Ascending aorta (tissue), 2 donors: ENCODE data around the gene MAPK8IP3. TPM values are rescaled to one million over a fixed set of nuclear protein-coding genes. Genes with fewer than 3 reads are reported as not detected.

Experiments used
- DNase-seq, 2 donors: peaks; one replicate each; pipeline ENCODE4 v3.0.0-alpha.2; 2019; ENCODE audit warnings: low spot score in 2 of 2
- H3K27ac ChIP-seq, 2 donors: fragments of 200-600 bp; sonication (generic); one replicate each; pipeline ENCODE4 v1.5.1; 2016 to 2017; ENCODE audit warnings: mild to moderate bottlenecking in 1 of 2
- H3K27me3 ChIP-seq: fragments of 200-600 bp; sonication (generic); one replicate; pipeline ENCODE4 v1.5.1; 2017
- H3K36me3 ChIP-seq, 2 donors: fragments of 200-600 bp; sonication (generic); one replicate each; pipeline ENCODE4 v1.5.1; 2016
- H3K4me1 ChIP-seq, 2 donors: fragments of 200-600 bp; sonication (generic); one replicate each; pipeline ENCODE4 v1.5.1; 2016 to 2017; ENCODE audit warnings: mild to moderate bottlenecking in 1 of 2
- H3K4me3 ChIP-seq, 2 donors: fragments of 200-600 bp; sonication (generic); one replicate each; pipeline ENCODE4 v1.5.1; 2016 to 2017; ENCODE audit warnings: mild to moderate bottlenecking in 1 of 2
- H3K9me3 ChIP-seq, 2 donors: fragments of 200-600 bp; sonication (generic); one replicate each; pipeline ENCODE4 v1.5.1; 2016
- intact Hi-C: fragments of 100-400 bp; cut with DNase I; formaldehyde crosslinking; loops from one replicate; pipeline ENCODE4 v1.15.1; 2023
- total RNA-seq: library from RNA; depleted of rRNA; stranded (reverse); fragments of >200 nt; gene quantifications from one replicate; pipeline ENCODE4 v1.1.0, GENCODE V29; 2016
- TF ChIP-seq, protein P1 (sequence below), 3 experiments: fragments of 200-600 bp in 2 of 3; fragments of 450-650 bp in 1 of 3; sonication (generic) in 2 of 3; IDR thresholded peaks; one replicate each; pipeline ENCODE4 v1.5.1; 2016 to 2019; ENCODE audit warnings: antibody characterized with exemption in 3 of 3, mild to moderate bottlenecking in 1 of 3, moderate library complexity in 1 of 3

The MAPK8IP3 gene
- total RNA-seq, 1 donor from 2014 or later = 57.4 TPM

DNA sequence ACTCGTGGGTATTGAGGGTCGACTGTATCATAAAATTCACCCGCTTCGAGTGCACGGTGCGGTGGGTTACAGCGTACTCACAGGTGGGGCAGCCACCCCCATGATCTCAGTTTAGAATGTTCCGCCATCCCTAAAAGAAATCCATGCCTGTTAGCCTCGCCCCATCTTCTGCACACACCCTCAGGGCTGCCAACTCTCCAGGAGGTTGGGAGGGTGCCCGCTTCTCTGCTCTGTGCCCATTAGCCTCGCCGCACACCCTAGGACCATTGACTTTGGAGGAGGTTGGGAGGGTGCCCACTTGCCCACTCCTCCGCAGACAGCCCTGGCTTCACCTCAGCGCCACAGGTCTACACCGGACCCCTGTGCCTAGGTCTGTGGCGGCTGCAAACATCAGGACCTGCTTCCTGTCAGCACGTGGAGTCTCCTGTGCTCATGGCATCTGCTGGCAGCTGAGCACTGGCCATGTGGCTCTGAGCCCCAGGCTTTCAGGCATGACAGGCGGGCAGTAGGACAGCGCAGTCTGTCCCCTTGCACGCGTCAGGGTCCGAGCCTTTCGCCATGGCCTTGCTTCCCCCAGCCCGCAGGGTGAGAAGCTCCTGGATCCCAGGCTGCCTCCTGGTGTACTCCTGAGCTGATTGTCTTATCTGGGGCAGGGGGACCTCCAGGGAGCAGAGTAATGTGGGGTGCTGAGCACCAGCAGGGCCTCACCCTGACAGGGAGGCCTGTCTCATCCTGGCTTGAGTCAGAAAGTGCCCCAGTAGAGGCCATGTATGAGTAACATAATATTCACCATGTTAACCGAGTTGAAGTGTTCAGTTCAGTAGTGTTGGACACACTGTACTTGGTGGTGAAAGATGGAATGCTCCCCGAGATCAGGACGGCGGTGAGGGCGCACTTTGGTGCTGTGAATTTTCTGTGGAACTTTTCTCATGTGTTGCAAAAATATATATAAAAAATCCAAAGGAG lies 43.4 kb downstream of the MAPK8IP3 start:
- intact Hi-C loops = no loop called here
- Histone ChIP-seq H3K27ac (no peak overlapping the region), H3K4me1 (no peaks in the 10 kb centered on the region), H3K9me3 (no peaks in the 10 kb centered on the region), H3K36me3 (peaks cover 74 to 87% of the 10 kb centered on the region in 2 donors), H3K4me3 (no peak overlapping the region), H3K27me3 (no peaks in the 10 kb centered on the region)
- TF ChIP-seq, protein P1, sequence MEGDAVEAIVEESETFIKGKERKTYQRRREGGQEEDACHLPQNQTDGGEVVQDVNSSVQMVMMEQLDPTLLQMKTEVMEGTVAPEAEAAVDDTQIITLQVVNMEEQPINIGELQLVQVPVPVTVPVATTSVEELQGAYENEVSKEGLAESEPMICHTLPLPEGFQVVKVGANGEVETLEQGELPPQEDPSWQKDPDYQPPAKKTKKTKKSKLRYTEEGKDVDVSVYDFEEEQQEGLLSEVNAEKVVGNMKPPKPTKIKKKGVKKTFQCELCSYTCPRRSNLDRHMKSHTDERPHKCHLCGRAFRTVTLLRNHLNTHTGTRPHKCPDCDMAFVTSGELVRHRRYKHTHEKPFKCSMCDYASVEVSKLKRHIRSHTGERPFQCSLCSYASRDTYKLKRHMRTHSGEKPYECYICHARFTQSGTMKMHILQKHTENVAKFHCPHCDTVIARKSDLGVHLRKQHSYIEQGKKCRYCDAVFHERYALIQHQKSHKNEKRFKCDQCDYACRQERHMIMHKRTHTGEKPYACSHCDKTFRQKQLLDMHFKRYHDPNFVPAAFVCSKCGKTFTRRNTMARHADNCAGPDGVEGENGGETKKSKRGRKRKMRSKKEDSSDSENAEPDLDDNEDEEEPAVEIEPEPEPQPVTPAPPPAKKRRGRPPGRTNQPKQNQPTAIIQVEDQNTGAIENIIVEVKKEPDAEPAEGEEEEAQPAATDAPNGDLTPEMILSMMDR (IDR thresholded peaks at IDR 0.05) = no peak
- no peak for DNase-seq

DNA sequence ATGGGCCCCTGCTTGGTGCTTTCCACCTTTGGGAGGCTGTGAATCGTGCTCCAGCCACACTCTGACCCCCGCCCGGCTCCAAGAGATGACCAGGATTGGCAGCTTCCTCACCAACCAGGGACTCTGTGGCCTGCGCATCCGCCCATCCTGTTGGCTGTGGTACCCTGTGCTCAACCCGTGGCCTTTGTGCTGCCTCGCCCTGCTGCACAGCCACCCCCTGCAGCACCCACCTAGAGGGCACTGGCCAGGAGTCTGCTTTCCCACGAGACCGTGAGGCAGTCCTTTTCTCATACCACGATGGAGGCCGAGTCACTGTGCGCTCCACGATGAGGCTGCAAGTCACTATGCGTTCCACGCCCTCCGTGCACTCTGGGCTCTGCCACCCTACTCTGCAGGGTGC lies 46.0 kb downstream of the MAPK8IP3 start:
- intact Hi-C loops = no loop called here
- peaks cover 63 to 77% of the 10 kb centered on the region in 2 donors for H3K36me3 ChIP-seq
- no peak overlapping the region for H3K27ac ChIP-seq
- TF ChIP-seq, protein P1 (IDR thresholded peaks at IDR 0.05) = no peak
- H3K27me3 ChIP-seq = no peaks in the 10 kb centered on the region
- H3K9me3 ChIP-seq = no peaks in the 10 kb centered on the region
- no peaks in the 10 kb centered on the region for H3K4me1 ChIP-seq
- DNase-seq = no peak
- H3K4me3 ChIP-seq = no peak overlapping the region

- H3K4me1 ChIP-seq = no peaks in the 10 kb centered on the region
- no peak overlapping the region for H3K27ac ChIP-seq
- DNase-seq = no peak
- peaks cover 54 to 76% of the 10 kb centered on the region in 2 donors for H3K36me3 ChIP-seq
- TF ChIP-seq, protein P1 (IDR thresholded peaks at IDR 0.05) = no peak
- intact Hi-C loops = no loop called here
- no peaks in the 10 kb centered on the region for H3K9me3 ChIP-seq
- no peaks in the 10 kb centered on the region for H3K27me3 ChIP-seq
- no peak overlapping the region for H3K4me3 ChIP-seq
Measured at GRCh38 chr16:1752853-1753252, 46.9 kb downstream of the MAPK8IP3 start.

GRCh38 chr16:1754204-1754603 lies 48.2 kb downstream of the MAPK8IP3 start:
- H3K36me3 ChIP-seq = peaks cover 41 to 73% of the 10 kb centered on the region in 2 donors
- no peak for DNase-seq
- no peak overlapping the region for H3K27ac ChIP-seq
- no peak overlapping the region for H3K4me3 ChIP-seq
- intact Hi-C loops = no loop called here
- H3K27me3 ChIP-seq = no peaks in the 10 kb centered on the region
- H3K9me3 ChIP-seq = no peaks in the 10 kb centered on the region
- TF ChIP-seq, protein P1 (IDR thresholded peaks at IDR 0.05) = no peak
- no peaks in the 10 kb centered on the region for H3K4me1 ChIP-seq

GRCh38 chr16:1757714-1758461 lies 51.9 kb downstream of the MAPK8IP3 start:
- no peaks in the 10 kb centered on the region for H3K27me3 ChIP-seq
- H3K36me3 ChIP-seq = peaks cover 47 to 72% of the 10 kb centered on the region in 2 donors
- H3K4me3 ChIP-seq = no peak overlapping the region
- no peaks in the 10 kb centered on the region for H3K4me1 ChIP-seq
- H3K9me3 ChIP-seq = no peaks in the 10 kb centered on the region
- no peak overlapping the region for H3K27ac ChIP-seq
- intact Hi-C loops = no loop called here
- no peak for DNase-seq
- TF ChIP-seq, protein P1 (IDR thresholded peaks at IDR 0.05) = no peak
